GM12878 (cell line): ENCODE results near the gene UBE2E2.

ENCODE experiments used
- EZH2 ChIP-seq: IDR thresholded peaks from 2 replicates; pipeline ENCODE4 v1.6.1; 2012; ENCODE audit warnings: low read depth, mild to moderate bottlenecking, control low read depth, inconsistent platforms, low read length, borderline replicate concordance; ENCODE audit not compliant: control insufficient read depth
- POLR2A ChIP-seq: IDR thresholded peaks from 2 replicates; pipeline ENCODE4 v1.6.1; 2011; ENCODE audit warnings: low read depth, mild to moderate bottlenecking, low read length
- SIN3A ChIP-seq: IDR thresholded peaks from 2 replicates; pipeline ENCODE4 v1.6.1; 2012; ENCODE audit warnings: low read depth, low read length, improper control_type of control experiment
- SP1 ChIP-seq: IDR thresholded peaks from one replicate; pipeline ENCODE4 v1.6.1; 2011; ENCODE audit warnings: low read depth, low read length
- TF ChIP-seq, protein P1 (sequence below): fragments of 450-650 bp; IDR thresholded peaks from 2 replicates; pipeline ENCODE4 v1.6.1; 2017; ENCODE audit warnings: antibody characterized with exemption, mild to moderate bottlenecking, moderate library complexity

DNA sequence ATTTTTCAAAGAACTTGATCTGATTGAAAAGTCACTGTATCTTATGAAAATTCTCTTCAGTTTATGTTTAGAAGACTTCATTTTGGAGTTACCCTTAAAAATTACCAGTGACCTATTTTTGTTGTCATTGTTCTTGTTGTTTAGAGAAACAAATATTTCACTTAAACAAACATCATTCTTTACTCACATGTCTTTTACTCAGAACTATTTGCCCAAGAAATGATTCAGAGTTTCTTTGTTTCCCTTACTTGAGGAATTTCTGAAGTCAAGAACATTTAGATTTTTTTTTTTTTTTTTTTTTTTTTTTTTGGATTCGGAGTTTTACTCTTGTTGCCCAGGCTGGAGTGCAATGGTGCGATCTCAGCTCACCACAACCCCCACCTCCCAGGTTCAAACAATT is 343.1 kb downstream of the UBE2E2 start:
- TF ChIP-seq, protein P1, sequence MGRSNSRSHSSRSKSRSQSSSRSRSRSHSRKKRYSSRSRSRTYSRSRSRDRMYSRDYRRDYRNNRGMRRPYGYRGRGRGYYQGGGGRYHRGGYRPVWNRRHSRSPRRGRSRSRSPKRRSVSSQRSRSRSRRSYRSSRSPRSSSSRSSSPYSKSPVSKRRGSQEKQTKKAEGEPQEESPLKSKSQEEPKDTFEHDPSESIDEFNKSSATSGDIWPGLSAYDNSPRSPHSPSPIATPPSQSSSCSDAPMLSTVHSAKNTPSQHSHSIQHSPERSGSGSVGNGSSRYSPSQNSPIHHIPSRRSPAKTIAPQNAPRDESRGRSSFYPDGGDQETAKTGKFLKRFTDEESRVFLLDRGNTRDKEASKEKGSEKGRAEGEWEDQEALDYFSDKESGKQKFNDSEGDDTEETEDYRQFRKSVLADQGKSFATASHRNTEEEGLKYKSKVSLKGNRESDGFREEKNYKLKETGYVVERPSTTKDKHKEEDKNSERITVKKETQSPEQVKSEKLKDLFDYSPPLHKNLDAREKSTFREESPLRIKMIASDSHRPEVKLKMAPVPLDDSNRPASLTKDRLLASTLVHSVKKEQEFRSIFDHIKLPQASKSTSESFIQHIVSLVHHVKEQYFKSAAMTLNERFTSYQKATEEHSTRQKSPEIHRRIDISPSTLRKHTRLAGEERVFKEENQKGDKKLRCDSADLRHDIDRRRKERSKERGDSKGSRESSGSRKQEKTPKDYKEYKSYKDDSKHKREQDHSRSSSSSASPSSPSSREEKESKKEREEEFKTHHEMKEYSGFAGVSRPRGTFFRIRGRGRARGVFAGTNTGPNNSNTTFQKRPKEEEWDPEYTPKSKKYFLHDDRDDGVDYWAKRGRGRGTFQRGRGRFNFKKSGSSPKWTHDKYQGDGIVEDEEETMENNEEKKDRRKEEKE = no peak
- TF ChIP-seq SIN3A (no peak), SP1 (no peak), EZH2 (no peak), POLR2A (no peak)
